HG03045 (cell line): ENCODE results near the gene TMEM198.
A peak's percentile ranks its signal among the peaks of the same experiment; 100 is the strongest.

Source experiments
- ATAC-seq: cut with Tn5 transposase; IDR thresholded peaks from one replicate; pipeline ENCODE4 v1.9.1; 2021; ENCODE audit warnings: mild to moderate bottlenecking, moderate library complexity; ENCODE audit not compliant: unreplicated experiment

Gene TMEM198, protein sequence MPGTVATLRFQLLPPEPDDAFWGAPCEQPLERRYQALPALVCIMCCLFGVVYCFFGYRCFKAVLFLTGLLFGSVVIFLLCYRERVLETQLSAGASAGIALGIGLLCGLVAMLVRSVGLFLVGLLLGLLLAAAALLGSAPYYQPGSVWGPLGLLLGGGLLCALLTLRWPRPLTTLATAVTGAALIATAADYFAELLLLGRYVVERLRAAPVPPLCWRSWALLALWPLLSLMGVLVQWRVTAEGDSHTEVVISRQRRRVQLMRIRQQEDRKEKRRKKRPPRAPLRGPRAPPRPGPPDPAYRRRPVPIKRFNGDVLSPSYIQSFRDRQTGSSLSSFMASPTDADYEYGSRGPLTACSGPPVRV

GRCh38 chr2:219543596-219544358, at the start of gene TMEM198, which contains the start of gene CHPF:
TMEM198 (plus strand) TSS chr2:219544028; CDS start chr2:219544728, 700 bp downstream.
CHPF (minus strand) TSS chr2:219543809; CDS start chr2:219543538, 271 bp downstream.
- peak; percentile 82 for ATAC-seq

- no peak for ATAC-seq
Measured at GRCh38 chr2:219494952-219495530, 48.8 kb upstream of the TMEM198 start.

DNA sequence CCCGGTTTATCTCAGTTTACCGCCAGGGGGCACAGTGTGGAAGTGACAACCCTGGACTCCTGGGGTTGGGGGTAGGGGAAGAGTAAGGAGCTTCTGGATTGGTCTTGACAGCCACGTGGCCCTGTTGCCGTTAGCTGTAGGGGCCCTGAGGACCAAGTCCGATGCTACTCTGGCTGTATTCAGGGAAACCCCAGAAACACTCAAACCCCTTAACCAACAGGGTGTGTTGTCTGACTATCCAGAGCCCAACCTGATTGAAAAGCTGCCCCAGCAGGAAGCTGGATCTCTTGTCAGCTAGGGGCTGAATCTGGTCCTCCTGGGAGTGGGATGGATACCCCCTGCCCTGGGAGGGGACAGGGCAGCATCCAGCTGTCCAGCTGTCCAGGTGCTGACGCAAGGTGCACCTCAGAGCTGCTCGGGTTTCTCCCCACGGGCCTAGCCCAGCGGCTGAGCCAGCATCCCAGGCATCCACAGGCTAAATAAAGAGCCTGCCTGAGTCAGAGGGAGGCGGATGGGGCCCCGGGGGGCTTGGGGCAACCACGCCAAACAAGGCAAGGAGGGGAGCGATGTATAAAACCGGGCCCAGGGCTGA, 48.2 kb upstream of the TMEM198 start:
- no peak for ATAC-seq

DNA sequence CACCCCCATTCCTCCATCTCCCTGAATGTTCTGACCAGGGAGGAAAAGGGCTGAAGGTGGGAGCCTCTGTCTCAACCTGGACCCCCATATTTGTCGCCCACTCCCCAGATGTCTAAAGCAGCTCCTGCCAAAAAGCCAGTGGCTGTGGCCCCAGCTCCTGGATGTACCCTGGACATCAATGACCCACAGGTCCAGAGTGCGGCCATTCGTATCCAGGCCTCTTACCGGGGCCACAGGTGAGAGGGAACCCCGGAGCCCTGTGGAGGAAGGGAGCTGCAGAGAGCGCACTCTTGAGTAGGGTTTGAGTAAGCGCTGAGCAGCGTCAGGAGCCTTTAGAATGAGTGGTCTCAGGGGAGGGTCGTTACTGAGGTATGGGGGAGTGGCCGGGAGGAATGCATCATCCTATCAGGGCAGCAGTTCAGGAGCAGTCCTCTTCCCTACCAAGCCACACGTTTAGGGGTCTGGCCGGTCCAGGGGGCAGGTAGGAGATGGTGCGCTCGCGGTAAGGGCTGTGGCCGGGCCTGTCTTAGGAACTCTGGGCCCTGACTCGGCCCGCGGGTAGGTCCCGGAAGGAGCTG, 47.5 kb upstream of the TMEM198 start:
- no peak for ATAC-seq

- ATAC-seq = no peak
Measured at GRCh38 chr2:219496825-219497494, 46.9 kb upstream of the TMEM198 start.

DNA sequence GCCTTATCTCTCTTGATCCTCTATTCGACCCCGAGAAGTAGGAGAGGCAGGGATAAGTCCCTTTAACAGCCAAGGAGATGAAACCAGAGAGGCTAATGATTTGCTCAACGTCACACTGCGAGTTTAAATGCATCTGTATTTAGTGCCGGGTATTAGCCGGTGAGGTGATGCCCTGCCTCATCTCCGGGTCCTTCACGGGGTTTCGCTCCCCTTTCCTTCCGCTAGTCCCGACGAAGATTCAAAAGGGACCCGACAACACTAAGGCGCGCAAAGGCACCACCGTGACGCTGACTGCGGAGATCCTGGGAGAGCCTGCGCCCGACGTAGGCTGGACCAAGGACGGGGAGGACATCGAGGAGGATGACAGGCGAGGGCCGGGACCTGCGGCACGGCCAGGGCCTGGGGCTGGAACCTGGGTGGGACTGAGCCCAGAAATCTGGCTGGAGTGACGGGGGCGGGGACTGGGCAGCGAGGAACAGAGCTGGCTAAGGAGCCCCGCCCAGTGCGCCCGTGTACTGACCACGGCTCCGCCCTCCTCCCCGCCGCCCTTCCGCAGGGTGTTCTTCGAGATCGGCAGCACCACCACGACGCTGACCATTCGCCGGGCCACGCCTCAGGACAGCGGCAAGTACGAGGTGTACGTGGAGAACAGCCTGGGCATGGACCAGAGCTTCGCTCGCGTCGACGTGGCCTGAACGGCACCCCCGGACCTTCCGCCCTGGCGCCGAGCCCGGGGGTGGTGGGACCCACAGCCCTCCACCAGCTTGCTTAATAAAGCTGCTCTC, 46.1 kb upstream of the TMEM198 start:
- peak; percentile 29 for ATAC-seq

DNA sequence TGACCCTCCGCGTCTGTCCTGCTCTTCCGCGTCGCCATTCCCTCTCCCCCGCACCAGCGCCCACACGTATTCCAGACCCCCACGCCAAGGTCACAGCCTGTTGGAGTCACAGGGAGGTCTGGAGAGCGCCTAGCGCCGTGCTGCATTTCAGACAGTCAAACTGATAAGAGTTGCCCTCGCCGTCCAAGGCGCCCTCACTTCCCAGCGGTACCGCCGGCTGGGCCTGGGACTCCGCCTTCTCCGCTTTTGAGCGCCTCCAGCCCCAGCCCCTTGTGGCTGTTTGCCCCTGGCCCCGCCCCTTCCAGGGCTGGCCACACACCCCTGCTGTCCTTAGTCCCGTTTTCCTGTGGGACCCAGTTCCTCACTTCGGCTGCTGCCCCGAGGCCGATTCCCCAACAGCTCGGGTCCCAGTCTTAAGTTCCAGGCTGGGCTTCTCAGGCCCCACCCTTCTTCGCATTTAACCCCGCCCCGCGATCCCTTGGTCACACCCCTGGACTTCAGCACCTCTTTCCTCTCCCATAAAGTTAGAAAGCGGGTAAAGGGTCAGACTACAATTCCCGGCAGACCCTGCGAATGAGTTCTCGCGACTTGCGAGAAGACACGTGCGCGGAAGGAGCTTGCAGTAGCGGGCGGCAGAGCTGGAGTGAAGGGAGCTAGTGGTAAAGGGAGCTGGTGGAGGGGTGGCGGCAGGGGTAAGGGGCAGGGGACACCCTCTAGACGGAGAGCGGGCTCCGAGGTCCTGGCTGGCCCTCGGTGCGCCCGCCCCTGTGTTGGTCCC, 45.4 kb upstream of the TMEM198 start, which contains the start of gene GMPPA:
GMPPA (plus strand) TSS at position 612 of the 778 bp plus-strand sequence. CDS start 1,085 bp downstream, outside the sequence.
- peak; percentile 91 for ATAC-seq

GRCh38 chr2:219499058-219499307, 44.8 kb upstream of the TMEM198 start:
- ATAC-seq = no peak

- ATAC-seq = no peak
Measured at GRCh38 chr2:219499555-219499954, 44.3 kb upstream of the TMEM198 start.

GRCh38 chr2:219500135-219500534, 43.7 kb upstream of the TMEM198 start:
- no peak for ATAC-seq

- ATAC-seq = no peak
Measured at GRCh38 chr2:219501849-219502248, 42.0 kb upstream of the TMEM198 start.

DNA sequence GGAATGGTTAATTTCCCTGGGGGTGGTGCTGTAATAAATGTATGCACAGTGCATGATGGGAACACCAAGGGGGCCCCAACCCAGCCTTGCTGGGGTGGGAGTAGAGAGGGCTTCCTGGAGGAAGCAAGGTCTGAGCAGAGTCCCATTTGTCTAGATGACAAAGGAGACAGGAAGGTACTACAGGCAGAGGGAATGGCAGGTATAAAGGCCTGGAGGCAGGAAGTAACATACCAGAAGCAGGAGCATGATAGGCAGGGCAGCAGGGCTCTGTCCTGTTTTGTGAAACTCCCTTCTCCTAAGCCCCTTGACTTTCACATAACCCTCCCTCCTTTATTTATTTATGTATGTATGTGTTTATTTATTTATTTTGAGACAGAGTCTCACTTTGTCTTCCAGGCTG, 41.2 kb upstream of the TMEM198 start:
- no peak for ATAC-seq

DNA sequence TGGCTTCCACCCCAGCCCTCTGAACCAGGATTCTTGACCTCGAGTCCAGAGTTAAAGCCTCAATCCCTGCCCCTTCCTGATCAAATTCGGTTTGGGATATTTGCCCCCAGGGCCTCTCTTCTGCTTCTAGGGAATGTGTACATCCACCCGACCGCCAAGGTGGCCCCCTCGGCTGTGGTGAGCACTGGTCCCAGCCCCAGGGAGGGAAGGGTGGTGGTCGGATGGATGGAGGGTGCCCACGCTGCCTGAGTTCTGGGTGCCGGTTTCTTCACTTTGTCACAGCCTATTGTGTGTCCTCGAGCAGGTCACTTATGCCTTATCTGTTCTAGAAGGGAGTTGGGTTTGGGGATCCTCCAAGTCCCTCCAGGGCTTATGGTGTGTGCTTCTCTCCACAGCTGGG, 38.2 kb upstream of the TMEM198 start:
- no peak for ATAC-seq

DNA sequence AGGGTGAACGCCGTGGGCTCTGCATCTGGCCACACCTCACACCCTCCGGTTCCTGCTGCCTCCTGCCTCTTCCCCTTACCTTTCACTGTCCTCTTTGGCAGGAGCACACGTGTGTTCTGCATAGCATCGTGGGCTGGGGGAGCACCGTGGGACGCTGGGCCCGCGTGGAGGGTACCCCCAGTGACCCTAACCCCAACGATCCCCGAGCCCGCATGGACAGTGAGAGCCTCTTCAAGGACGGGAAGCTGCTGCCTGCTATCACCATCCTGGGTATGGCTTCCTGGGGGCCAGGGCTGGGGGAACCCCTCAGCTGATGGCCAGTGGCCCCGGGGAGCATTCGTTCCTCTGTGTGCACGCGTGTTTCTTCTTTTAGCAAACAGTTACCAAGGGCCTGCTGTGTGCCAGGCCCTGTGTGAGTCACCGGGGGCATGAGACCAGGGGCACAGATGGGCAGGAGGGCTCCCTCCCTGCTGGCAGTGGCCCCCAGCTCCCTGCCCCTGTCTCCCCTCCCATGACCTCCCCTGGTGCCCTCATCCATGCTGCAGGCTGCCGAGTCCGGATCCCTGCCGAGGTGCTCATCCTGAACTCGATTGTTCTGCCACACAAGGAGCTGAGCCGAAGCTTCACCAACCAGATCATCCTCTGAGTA, 37.6 kb upstream of the TMEM198 start:
- no peak for ATAC-seq

- ATAC-seq = no peak
Measured at GRCh38 chr2:219506802-219507526, 36.9 kb upstream of the TMEM198 start.

DNA sequence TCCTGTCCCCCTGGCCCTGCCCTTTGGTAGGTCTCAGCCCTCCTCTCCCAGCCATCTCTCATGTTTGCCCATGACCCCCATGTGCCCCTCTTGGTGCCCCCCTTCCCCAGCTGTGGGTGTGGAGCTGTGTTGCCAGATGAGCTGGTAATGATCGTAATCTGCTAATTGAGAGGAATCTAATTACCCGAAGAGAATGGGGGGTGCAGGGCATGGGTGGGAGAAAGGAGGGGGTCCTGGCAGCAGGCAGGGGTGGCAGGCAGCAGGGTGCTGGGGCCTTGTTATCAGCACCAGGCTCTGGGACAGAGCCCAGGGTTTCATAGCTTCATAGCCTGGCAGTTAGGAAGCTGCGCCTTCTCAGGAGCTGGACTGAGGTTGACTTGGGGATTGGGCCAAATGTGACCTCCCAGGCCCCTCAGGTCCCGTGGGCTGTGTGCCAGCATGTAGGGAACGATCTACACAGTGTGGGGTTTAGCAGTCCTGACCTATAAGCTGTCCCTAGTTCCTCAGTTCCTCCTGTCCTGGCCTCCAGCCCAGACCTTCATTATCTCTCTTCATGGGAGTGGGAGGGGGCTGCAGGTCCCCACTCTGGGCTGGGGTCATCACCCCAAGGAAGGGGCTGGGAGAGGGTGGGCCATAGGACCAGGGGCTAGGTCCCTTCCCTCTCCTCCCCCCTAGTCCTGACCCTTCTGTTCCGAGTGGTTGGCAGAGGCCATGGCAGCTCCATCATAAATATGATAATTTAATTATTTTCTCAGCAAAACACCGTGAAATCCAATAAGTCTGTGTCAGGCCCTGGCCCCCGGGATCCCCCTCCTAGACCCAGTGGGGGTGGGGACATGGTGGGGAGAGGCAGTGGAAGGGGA, 36.0 kb upstream of the TMEM198 start:
- no peak for ATAC-seq

DNA sequence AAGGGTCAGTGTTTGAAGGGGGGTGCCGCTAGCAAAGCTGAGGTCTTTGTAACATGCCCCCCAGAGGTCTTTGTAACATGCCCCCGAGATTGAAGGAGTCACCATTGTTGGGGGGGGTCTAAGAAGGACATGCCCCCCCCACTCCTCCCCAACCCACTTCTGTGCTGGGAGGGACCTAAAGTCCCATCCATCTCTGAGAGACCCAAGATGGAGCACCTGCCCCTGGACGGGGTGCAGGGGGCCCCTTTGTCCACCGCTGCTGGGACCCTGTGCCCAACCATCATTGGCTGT, 35.4 kb upstream of the TMEM198 start:
- no peak for ATAC-seq
